ENCODE data around the gene ARID3C. TPM values are rescaled to one million over a fixed set of nuclear protein-coding genes. Genes with fewer than 3 reads are reported as not detected.

ARID3C gene
- total RNA-seq, 4 donors from 2014 or later: 0.53 TPM; not detected in 3

DNA sequence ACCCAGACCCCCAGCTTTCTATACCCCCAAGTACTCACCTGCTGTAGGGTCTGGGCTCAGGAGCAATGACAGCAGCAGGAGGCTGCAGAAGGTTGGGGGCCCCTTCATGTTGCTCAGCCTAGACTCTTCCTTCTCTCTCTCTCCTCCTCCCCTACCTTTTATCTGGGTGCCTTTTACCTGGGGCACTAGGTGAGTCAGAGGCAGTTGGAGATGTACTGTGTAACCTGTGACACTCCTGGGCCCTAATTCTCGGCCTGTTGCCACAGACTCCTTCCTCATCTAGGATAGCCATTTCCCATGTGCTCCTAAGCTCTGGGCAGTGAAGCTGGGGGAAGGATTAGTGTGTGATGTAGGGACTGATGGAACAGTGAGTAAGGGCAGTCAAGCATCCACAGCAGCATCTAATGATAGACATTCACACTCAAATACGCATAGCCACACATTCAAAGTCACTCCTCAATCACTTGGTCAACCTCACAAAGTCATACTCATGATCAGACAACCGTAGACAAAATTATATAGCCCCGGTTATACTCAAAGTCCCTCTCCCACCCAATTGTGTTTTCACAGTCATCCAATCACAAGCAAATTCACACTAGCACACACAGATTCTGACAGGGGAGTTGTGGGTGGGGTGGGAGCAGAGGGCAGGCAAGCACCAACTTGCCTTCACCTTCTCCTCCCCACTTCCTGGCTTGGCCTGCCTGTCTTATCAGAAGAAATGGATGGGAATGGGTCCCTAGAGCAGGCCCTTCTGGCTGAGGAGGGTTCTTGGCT lies 33.8 kb upstream of the ARID3C start, which contains the start of gene CCL27:
Gene CCL27, minus strand, starts transcription at position 132 of the 777 bp plus-strand sequence. Its CDS starts 24 bp downstream, at position 108.
- H3K4me3 ChIP-seq: no peak within 1 kb of the TSS
- no peaks in the 10 kb centered on the region for H3K36me3 ChIP-seq
- H3K9me3 ChIP-seq: no peaks in the 10 kb centered on the region
- H3K27me3 ChIP-seq: no peaks in the 10 kb centered on the region
- TF ChIP-seq, protein P1, sequence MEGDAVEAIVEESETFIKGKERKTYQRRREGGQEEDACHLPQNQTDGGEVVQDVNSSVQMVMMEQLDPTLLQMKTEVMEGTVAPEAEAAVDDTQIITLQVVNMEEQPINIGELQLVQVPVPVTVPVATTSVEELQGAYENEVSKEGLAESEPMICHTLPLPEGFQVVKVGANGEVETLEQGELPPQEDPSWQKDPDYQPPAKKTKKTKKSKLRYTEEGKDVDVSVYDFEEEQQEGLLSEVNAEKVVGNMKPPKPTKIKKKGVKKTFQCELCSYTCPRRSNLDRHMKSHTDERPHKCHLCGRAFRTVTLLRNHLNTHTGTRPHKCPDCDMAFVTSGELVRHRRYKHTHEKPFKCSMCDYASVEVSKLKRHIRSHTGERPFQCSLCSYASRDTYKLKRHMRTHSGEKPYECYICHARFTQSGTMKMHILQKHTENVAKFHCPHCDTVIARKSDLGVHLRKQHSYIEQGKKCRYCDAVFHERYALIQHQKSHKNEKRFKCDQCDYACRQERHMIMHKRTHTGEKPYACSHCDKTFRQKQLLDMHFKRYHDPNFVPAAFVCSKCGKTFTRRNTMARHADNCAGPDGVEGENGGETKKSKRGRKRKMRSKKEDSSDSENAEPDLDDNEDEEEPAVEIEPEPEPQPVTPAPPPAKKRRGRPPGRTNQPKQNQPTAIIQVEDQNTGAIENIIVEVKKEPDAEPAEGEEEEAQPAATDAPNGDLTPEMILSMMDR (IDR thresholded peaks at IDR 0.05): no peak
- TF ChIP-seq POLR2A (IDR thresholded peaks at IDR 0.05): no peak
- peaks cover 0 to 7% (median 6%) of the 10 kb centered on the region in 4 donors for H3K4me1 ChIP-seq
- DNase-seq: no peak
- H3K27ac ChIP-seq: peak within 1 kb of the TSS in 1 of 4 donors; percentile 1

DNA sequence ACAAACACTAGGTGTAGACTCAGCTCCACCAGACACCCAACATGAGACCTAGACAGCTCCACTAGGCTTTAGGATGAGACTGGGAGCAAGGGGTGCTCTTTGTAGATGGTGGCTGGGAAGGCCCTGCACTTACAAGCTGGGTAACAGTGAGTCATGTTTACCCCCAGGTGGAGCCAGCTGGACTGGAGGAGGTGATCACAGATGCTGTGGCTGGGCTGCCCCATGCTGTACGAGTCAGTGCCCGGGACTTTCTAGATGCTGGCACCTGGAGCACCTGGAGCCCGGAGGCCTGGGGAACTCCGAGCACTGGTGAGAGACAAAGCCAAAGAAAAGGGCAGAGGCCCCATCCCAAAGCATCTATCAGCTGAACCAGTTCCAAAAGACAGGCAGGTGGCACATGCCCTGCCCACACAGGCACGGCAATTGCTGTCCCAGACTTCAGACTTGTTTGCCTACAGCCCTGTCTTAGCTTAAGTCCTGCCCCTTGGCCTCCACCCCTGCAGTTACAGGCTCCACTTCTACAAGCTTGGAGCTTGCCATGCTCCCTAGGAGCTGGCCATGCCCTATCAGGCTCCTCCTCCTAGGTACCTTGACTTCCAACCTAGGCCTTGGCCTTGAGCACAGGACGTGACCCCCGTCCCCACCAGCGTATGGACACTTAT lies 30.9 kb upstream of the ARID3C start:
- peak overlapping the region in 1 of 4 donors; percentile 10 for H3K27ac ChIP-seq
- no peaks in the 10 kb centered on the region for H3K36me3 ChIP-seq
- H3K4me1 ChIP-seq: peaks cover 0 to 11% (median 4%) of the 10 kb centered on the region in 4 donors
- no peak for DNase-seq
- H3K27me3 ChIP-seq: no peaks in the 10 kb centered on the region
- H3K9me3 ChIP-seq: no peaks in the 10 kb centered on the region
- no peak for TF ChIP-seq POLR2A (IDR thresholded peaks at IDR 0.05)
- TF ChIP-seq, protein P1 (IDR thresholded peaks at IDR 0.05): no peak
- H3K4me3 ChIP-seq: no peak overlapping the region

DNA sequence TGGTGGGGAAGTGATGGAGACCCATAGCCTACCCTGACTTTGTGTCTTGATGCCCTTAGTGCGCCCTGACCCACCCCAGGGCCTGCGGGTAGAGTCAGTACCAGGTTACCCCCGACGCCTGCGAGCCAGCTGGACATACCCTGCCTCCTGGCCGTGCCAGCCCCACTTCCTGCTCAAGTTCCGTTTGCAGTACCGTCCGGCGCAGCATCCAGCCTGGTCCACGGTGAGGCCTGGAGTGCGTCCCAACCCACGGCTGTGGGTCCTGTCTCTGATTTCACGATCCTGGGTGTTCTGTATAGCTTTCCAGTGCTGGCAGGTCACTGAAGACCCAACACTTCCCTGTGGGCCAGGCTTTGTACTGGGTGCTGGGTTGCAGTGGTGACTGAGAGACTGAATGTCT lies 29.6 kb upstream of the ARID3C start:
- Histone ChIP-seq H3K9me3 (no peaks in the 10 kb centered on the region), H3K36me3 (no peaks in the 10 kb centered on the region), H3K4me3 (no peak overlapping the region), H3K4me1 (peaks cover 0 to 18% (median 0%) of the 10 kb centered on the region in 4 donors), H3K27me3 (no peaks in the 10 kb centered on the region), H3K27ac (no peak overlapping the region)
- no peak for DNase-seq
- TF ChIP-seq, protein P1 (IDR thresholded peaks at IDR 0.05): no peak
- TF ChIP-seq POLR2A (IDR thresholded peaks at IDR 0.05): no peak

DNA sequence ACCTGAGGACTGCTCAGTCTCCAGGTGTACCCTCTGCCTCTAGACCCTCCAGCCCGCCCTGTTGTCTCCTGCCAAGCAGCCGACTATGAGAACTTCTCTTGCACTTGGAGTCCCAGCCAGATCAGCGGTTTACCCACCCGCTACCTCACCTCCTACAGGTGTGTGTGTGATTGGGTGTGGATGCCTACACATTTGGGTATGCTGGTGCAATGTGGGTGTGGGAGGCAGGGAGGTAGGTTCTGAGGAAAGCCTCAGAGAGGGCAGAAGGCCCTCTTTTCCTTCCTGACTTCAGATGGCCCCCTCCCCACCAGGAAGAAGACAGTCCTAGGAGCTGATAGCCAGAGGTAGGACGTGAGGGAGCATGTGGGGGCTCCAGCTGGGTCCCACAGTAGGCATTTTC lies 28.1 kb upstream of the ARID3C start:
- Histone ChIP-seq H3K4me3 (no peak overlapping the region), H3K36me3 (no peaks in the 10 kb centered on the region), H3K4me1 (peaks cover 0 to 32% (median 6%) of the 10 kb centered on the region in 4 donors), H3K9me3 (no peaks in the 10 kb centered on the region), H3K27me3 (no peaks in the 10 kb centered on the region), H3K27ac (no peak overlapping the region)
- no peak for DNase-seq
- TF ChIP-seq POLR2A (IDR thresholded peaks at IDR 0.05): no peak
- TF ChIP-seq, protein P1 (IDR thresholded peaks at IDR 0.05): no peak

DNA sequence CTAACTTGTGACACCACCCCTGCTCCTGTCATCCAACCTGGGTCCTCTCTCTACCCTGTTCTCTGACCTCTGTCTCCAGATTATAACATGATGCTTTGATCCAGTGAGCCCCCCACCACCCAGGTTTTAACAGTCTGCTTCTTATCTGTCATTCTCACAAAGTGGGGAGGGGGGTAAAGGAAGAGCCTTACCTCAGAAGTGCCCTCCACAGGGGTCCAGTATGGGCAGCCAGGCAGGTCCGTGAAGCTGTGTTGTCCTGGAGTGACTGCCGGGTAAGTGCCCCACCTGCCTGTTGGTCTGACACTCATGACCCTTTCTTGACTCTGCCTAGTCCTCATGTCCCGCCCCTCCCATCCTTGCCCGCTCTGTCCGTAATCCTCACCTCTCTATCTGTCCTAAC lies 26.5 kb upstream of the ARID3C start:
- Histone ChIP-seq H3K9me3 (no peaks in the 10 kb centered on the region), H3K36me3 (peaks cover 0 to 5% (median 0%) of the 10 kb centered on the region in 3 donors), H3K4me1 (peaks cover 0 to 40% (median 6%) of the 10 kb centered on the region in 4 donors), H3K27ac (no peak overlapping the region), H3K4me3 (no peak overlapping the region), H3K27me3 (no peaks in the 10 kb centered on the region)
- TF ChIP-seq POLR2A (IDR thresholded peaks at IDR 0.05): no peak
- TF ChIP-seq, protein P1 (IDR thresholded peaks at IDR 0.05): no peak
- no peak for DNase-seq
